ENCODE measurements around the gene ST6GAL1.
"Not testable (repeated sequence)": the region's sequence is repeated elsewhere in the genome, so short reads cannot be mapped to it uniquely, and the experiment has no call there.

ST6GAL1 gene

DNA sequence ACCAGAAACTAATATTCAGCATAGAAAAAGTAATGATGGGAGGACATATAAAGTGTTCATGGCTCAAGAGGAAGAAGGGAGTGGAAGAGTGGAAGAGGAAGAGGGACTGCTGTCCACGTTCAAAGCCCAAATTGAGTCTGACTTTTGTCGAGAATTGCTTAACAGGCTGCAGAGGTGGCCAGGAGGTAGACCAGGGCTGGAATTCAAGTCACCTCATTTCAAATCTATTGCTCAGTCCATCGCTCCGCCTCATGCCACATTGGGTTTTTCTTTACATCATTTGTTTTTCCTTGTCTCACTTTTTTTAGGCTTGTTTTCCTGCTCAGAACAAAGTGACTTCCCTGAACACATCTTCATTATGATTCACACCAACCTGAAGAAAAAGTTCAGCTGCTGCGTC lies 112.0 kb downstream of the ST6GAL1 start:
- DNase-seq (ENCODE audit: low read depth in 1 of 2, low spot score in 1 of 2) = no peak

DNA sequence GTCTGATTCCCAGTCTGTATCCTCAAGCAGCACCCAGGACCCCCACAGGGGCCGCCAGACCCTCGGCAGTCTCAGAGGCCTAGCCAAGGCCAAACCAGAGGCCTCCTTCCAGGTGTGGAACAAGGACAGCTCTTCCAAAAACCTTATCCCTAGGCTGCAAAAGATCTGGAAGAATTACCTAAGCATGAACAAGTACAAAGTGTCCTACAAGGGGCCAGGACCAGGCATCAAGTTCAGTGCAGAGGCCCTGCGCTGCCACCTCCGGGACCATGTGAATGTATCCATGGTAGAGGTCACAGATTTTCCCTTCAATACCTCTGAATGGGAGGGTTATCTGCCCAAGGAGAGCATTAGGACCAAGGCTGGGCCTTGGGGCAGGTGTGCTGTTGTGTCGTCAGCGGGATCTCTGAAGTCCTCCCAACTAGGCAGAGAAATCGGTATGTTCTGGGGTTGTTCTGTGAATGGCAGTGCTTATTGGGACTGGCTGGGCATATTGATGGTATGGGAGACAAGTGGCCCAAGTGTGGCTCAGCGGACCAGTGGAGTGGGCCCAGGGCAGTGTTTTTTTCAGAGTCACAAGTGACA lies 112.6 kb downstream of the ST6GAL1 start:
- no peak for DNase-seq (ENCODE audit: low read depth in 1 of 2, low spot score in 1 of 2)

DNA sequence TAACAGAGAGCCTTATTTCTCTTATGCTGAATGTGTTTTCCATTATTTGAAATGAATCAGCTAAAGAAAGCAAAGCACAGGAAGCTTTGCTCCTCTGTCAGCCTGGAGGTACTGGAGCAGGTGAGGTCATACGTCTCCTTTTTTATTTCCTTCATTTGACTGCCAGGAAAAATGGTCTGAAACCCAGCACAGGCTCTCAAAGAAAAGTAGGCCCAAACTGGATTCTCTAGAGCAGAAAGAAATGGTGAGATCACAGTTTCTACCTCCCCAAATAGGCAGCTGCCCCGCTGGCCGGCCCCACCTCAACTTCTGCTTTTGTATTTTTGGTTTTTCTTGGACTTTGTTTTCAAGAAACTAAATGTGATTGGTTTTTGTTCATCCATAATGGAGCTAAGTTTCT lies 113.9 kb downstream of the ST6GAL1 start:
- DNase-seq (ENCODE audit: low read depth in 1 of 2, low spot score in 1 of 2) = no peak

DNA sequence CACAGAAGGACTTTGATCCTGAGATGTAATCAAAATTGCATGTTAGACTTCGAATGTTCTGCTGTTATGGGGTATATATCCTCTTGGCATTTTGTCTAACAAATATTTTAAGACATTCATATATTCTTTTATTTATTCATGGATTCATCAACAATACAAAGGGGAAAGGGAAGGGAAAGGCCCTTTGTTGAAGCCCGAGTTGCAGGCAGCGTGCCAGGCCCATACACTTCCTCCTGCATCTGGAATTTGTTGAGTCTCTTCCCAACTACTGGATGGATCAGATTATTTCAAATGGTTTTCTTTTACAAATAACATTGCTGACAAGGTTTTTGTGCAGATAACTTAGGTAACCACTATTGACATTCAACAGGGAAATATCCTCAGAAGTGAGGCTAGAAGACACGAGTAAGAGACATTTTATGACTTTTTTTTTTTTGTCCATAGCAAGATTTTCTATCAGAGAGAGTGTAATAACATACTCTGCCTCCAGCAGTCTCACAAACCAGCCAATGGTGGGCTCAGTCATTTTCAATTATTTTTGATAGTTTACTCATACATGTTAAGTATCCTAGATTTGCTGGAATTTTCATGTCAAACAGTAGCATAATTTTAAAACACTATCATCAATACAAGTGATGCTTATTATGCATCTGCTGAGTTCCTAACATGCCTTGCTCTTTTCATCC lies 114.7 kb downstream of the ST6GAL1 start:
- no peak for DNase-seq (ENCODE audit: low read depth in 1 of 2, low spot score in 1 of 2)

DNA sequence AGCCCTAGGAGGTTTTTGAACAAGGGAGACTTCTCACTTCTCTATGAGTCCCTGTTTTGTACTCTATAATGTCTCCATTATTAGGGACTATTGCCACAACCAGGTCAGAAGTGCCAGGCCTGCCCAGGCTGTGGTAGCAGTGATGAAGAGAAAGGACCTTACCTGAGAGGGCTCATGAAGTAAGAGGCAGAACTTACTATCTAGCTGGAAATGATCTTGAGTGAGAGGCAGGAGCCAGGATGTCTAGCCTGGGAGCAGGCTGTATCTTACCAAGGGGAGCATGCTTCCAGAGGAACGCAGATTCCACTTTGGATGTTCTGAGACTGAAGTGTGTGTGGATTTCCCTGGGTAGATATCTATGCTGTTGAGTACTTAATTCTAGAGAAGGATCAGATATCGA lies 115.7 kb downstream of the ST6GAL1 start:
- no peak for DNase-seq (ENCODE audit: low read depth in 1 of 2, low spot score in 1 of 2)

DNA sequence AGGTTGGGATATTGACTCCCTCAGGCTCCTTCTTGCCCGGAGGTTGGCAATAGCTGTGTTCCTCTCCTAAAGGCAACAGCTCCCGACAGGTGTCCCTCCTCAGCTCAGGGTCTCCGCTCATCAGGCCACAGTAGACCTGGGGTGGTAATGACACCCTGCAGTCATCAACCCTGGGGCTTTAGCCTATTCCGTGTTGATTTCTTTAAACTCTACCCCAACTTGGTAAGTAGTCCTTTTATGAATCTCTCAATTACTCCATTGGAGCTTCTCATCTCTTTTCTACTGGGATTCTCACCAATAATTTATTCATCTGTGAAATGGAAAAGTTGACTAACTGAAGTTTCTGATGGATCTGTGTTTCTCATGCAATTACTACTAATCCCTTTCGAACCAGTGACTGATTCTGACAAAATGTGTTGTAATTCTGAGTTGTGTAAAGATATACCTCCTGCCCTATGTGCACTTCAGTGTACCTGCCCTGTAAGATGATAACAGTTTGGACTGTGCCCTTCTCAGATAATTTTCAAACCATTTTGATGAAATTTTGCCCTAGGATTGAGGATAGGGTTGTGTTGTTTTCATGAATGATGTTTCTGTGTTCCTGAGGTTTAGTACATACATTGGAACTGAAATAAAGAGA lies 119.3 kb downstream of the ST6GAL1 start:
- DNase-seq (ENCODE audit: low read depth in 1 of 2, low spot score in 1 of 2) = no peak

DNA sequence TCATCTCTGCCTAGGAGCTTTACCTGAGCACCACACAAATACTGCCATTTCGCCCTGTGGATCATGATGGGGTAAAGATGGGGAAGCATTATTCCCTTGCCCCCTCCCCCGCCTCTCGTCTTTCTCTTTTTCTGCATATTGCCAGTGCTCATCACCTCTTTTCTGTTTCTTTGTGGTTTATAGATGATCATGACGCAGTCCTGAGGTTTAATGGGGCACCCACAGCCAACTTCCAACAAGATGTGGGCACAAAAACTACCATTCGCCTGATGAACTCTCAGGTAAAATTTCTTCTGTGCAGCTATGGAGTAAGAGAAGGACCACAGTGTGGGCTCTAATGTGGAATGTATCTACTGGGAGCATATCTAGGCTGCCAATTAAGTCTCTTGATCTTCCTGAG lies 120.7 kb downstream of the ST6GAL1 start:
- no peak for DNase-seq (ENCODE audit: low read depth in 1 of 2, low spot score in 1 of 2)

DNA sequence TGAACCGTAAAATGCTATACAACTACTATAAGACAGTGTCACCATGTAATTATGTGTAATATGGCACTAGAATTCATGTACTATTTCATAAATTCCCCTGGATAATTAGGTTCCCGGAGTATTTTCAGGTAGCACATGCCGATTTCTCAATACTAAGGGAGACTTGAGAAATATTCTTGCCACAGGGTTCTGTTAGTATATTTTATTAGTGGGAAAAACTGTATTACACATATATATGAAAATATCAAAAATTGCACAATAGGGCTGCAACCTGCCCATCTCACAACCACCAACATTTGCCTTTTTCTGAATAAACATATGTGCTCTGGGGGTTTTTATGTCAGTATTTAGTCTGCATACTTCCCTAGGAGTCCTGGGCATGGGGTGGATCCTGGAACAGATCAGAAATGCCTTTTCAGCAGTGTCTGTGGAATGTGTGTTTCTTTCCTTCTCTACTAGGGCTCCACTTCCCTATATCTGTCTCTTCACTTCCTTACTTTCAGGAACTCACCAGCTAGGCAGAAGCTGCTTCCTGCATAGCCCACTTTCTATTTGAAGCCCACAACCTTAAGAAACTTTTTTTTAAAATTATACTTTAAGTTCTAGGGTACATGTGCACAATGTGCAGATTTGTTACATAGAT lies 121.5 kb downstream of the ST6GAL1 start:
- DNase-seq (ENCODE audit: low read depth in 1 of 2, low spot score in 1 of 2) = no peak

DNA sequence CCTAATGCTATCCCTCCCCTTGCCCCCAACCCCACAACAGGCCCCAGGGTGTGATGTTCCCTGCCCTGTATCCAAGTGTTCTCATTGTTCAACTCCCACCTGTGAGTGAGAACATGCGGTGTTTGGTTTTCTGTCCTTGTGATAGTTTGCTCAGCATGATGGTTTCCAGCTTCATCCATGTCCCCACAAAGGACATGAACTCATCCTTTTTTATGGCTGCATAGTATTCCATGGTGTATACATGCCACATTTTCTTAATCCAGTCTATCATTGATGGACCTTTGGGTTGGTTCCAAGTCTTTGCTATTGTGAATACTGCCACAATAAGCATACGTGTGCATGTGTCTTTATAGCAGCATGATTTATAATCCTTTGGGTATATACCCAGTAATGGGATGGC lies 122.1 kb downstream of the ST6GAL1 start:
- DNase-seq (ENCODE audit: low read depth in 1 of 2, low spot score in 1 of 2) = not testable (repeated sequence)

DNA sequence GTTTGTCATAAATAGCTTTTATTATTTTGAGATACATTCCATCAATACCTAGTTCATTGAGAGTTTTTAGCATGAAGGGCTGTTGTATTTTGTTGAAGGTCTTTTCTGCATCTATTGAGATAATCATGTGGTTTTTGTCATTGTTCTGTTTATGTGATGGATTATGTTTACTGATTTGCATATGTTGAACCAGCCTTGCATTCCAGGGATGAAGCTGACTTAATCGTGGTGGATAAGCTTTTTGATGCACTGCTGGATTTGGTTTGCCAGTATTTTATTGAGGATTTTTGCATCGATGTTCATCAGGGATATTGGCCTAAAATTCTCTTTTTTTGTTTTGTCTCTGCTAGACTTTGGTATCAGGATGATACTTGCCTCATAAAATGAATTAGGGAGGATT lies 124.1 kb downstream of the ST6GAL1 start:
- DNase-seq (ENCODE audit: low read depth in 1 of 2, low spot score in 1 of 2) = not testable (repeated sequence)

DNA sequence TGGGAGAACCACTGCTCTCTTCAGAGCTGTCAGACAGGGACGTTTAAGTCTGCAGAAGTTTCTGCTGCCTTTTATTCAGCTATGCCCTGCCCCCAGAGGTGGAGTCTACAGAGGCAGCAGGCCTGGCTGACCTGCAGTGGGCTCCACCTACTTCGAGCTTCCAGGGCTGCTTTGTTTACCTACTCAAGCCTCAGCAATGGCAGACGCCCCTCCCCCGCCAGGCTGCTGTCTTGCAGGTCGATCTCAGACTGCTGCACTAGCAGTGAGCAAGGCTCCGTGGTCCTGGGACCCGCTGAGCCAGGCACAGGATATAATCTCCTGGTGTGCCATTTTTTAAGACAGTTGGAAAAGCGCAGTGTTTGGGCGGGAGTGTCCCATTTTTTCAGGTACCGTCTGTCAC lies 127.5 kb downstream of the ST6GAL1 start:
- DNase-seq (ENCODE audit: low read depth in 1 of 2, low spot score in 1 of 2) = not testable (repeated sequence)

DNA sequence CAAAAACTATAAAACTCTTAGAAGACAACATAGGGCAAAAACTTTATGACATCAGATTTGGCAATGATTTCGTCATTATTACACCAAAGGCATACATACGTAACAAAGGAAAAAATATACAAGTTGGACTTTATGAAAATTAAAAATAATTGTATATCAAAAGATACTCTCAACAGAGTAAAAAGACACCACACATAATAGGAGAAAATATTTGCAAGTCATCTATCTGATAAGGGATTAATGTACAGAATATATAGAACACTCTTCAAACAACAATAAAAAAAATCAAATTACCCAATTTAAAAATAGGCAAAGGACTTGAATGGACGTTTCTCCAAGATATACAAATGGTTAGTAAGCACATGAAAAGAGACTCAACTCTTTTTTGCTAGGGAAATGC lies 131.4 kb downstream of the ST6GAL1 start:
- DNase-seq (ENCODE audit: low read depth in 1 of 2, low spot score in 1 of 2) = no peak

DNA sequence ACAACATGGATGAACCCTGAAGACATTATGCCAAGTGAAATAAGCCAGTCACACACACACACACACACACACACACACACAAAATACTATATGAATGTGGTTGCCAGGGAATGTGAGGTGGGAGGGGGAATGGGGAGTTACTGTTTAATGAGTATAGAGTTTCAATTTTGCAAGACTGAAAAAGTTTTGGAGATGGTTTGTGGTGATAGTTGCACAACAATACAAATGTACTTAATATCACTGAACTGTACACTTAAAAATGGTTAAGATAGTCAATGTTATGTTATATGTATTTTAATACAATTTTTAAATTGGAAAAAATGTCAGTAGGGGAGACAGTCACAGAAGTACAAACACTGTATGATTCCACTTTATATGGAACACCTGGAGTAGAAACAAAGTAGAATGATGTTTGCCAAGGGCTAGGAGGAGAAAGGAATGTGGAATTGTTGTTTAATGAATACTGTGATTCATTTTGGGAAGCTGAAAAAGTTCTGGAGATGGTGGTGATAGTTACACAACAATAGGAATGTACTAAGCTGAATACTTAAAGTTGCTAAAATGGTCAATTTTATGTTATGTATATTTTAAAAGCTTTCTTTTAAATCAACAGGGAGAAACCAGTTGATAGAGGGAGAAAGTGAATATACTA lies 132.3 kb downstream of the ST6GAL1 start:
- DNase-seq (ENCODE audit: low read depth in 1 of 2, low spot score in 1 of 2) = no peak

DNA sequence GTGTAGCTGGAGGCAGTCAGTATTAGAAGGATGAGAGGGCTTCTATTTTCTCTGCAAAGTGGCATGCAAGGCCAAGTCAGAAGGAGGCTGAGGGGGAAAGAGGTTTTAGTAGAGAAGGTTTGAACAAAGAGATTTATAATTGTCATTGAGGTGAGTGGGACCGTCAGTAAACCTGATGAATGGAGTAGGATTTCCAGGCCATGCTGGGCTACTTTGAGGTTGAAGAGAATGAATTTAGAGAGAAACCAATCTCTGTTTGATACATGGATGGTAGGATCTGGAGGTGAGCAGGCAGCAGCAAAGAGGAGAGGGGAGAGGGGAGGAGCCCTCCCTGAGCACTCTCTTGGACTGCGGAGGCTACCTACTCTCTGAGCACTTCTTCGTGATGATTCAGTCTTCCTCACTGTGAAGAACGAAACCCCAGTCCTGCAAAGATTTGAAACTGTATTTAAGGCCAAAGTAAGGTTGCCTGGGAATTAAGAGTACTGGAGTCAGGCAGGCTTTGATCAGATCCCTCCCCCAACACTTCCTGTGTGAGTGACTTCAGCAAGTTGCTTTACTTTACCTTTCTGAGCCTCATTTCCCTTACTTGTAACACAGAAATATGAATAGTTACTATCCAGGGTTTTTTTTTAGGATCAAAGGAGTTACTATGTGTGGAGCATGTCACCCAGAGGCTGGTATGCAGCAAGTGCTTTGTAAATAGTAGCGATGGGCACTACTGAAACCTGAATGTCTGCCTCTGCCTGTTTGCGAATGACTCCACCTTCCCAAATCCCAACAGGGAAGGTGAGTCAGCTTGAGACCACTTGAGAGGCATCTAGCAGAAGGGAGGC lies 133.2 kb downstream of the ST6GAL1 start:
- DNase-seq (ENCODE audit: low read depth in 1 of 2, low spot score in 1 of 2) = no peak

DNA sequence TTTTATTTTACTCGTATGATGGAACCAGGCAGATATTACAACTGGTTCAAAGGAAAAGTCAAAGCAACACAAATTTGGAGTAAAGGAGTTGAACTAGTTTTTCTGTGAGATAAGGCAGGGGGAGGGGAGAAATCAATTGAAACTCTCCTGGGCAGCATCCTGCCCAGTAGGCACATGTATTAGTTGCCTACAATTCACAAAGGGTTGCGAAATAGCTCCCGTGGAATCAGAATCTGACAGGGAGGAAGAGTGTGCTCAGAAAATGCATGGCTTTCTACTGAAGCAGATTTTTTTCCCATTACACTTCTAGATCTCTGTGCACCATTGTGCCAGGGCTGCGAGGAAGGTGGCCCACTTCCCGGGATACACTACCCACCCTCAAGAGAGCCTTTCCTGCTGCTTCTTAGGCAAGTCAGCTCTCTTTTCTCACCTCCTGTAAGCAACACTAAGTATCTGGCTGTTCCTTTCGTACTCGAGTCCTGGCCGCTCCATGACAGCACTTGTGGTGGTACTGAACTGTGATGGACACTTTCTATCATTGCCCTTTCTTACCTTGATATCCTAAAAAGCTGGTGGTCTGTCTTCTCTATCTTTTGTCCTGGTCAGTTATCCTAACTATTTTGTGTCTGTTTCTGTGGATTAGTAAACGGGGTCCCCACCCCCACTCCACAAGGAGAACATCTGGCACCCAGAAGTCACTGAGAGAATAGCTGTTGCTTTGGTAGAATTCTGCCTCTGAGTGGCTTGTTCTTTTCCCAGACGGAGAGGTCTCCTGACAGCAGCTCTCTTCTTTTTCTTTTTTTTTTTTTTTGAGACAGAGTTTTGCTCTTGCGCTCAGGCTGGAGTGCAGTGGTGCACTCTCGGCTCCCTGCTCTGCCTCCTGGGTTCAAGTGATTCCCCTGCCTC lies 134.1 kb downstream of the ST6GAL1 start:
- no peak for DNase-seq (ENCODE audit: low read depth in 1 of 2, low spot score in 1 of 2)

DNA sequence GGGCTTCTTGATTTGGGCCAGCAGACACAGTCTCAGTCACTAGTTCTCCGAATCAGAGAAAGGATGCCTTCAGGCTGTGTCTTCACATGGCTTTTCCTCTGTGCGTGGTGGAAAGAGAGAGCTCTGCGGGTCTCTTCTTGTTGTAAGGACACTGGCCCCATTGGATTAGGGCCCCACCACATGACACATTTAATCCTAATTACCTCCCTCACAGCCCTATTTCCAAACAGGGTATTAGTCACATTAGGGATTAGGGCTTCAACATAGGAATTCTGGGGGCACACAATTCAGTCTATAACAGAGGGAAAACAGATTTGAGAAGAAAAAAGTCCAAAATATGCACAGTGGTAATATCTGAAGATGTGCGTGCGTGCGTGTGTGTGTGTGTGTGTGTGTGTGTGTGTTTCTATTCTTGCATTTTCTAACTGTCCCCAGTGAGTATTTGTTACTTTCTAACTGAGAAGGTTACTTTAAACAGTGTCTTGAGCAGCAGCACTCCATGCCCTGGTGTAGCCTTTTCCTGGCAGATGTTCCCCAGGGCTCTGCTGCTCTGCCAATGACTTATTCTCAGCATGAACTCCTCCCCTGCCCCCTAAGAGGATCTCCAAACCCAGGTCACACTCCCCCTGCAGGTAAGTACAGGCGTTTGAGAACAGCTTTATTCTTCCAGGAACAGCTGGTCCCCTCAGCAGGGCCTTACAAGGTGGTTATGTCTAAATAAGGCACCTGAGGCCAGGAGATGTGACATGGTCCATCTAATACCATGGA lies 136.1 kb downstream of the ST6GAL1 start:
- peak; percentile 13 to 50 for DNase-seq (ENCODE audit: low read depth in 1 of 2, low spot score in 1 of 2)

DNA sequence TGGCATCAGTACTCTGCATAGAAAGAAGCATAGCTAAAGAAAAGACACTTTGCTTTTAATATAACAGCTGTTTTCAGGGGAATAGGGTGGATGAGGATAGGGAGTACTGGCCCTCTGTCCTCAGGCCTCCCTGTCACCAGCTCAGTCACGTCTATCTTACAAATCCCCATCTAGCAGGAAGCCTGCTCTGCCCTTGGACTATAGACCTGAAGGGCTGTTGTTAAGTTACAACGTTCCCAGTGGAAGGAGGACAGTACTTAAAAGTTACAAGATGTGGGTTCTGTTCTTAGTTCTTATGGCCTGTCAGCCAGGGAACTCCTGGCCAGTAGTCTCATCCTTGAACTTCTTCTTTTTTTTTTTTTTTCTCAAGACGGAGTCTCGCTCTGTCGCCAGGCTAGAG lies 138.5 kb downstream of the ST6GAL1 start:
- no peak for DNase-seq (ENCODE audit: low read depth in 1 of 2, low spot score in 1 of 2)

DNA sequence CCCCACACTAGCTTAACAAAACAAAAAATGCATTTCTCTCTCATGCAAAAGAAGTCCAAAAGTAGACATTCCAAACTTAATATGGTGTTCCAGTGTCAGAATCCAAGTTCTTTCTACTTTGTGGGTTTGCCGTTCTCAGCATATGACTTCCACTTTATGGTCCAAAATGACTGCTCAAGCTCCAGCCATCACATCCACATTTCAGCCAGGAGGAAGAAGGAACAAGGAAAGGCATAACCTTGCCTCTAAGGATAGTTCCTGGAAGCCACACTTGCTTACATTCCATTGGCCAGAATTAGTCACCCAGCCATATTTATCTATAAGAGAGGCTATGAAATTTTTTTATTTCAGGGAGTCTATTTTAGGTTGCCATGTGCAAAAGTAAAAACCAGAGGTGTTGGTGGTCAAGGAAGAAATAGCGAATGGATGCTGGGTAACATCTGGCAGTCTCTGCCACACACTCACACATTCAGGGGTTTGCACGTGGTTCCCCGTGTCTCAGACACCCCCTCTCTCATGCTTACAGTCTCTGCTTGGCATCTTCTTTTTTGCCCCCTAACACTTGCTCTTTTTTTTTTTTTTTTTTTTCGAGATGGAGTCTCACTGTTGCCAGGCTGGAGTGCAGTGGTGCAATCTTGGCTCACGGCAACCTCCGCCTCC lies 139.7 kb downstream of the ST6GAL1 start:
- no peak for DNase-seq (ENCODE audit: low read depth in 1 of 2, low spot score in 1 of 2)

DNA sequence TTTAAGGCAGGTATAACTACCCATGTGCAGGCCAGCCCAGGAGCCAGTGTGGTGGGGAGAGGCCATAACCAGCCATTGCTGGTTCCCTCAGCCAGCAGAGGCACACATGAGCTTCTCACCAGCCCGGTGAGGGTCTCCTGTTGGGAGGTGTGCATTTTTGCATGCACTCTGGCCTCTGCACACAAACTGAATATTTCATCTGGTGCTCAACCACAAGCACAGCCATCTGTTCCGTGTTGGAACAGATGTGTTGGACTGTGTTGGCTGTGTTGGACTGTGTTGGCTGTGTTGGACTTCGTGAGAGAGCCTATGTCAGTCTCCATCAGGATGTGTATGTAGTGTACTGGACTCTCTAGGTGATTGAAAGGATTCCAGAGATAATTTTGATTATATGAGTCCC lies 141.8 kb downstream of the ST6GAL1 start:
- no peak for DNase-seq (ENCODE audit: low read depth in 1 of 2, low spot score in 1 of 2)
